Measurements from ENCODE around the gene SHC3. TPM values are rescaled to one million over a fixed set of nuclear protein-coding genes. Genes with fewer than 3 reads are reported as not detected.
A peak's percentile ranks its signal among the peaks of the same experiment; 100 is the strongest.
"Not testable (repeated sequence)": the region's sequence is repeated elsewhere in the genome, so short reads cannot be mapped to it uniquely, and the experiment has no call there.

SHC3 gene
- total RNA-seq, 1 donor from 2014 or later: 17.7 TPM

DNA sequence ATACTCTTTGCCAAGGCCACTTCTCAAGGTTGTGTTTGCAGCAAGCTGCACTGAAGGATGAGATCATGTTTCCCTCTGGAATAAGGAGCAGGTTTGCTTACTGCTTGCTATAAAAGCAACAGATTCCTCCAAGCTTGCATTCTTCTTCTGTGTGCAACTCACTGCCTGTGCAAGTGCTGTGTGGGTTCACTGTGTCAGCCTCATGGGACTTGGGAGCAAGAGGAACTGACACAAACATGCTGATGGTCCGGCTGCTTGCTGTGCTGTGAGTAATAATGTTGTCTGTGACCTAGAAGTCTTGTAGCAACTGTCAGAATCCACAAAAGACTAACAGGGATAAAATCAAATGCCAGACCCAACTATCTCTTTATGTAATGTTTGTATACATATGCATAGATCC lies 33.6 kb upstream of the SHC3 start:
- no peak for DNase-seq (ENCODE audit: low read depth, low spot score)
- H3K4me3 Mint-ChIP-seq: no peak overlapping the region
- no peaks in the 10 kb centered on the region for H3K4me1 Mint-ChIP-seq
- TF ChIP-seq, protein P1, sequence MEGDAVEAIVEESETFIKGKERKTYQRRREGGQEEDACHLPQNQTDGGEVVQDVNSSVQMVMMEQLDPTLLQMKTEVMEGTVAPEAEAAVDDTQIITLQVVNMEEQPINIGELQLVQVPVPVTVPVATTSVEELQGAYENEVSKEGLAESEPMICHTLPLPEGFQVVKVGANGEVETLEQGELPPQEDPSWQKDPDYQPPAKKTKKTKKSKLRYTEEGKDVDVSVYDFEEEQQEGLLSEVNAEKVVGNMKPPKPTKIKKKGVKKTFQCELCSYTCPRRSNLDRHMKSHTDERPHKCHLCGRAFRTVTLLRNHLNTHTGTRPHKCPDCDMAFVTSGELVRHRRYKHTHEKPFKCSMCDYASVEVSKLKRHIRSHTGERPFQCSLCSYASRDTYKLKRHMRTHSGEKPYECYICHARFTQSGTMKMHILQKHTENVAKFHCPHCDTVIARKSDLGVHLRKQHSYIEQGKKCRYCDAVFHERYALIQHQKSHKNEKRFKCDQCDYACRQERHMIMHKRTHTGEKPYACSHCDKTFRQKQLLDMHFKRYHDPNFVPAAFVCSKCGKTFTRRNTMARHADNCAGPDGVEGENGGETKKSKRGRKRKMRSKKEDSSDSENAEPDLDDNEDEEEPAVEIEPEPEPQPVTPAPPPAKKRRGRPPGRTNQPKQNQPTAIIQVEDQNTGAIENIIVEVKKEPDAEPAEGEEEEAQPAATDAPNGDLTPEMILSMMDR (conservative IDR thresholded peaks at IDR 0.05): no peak
- peaks cover 2% of the 10 kb centered on the region for H3K36me3 Mint-ChIP-seq (ENCODE audit: low read depth)
- H3K27ac Mint-ChIP-seq (ENCODE audit: unreplicated experiment): no peak overlapping the region
- H3K9me3 Mint-ChIP-seq: peaks cover 3% of the 10 kb centered on the region
- H3K27me3 Mint-ChIP-seq (ENCODE audit: low read depth): no peaks in the 10 kb centered on the region

DNA sequence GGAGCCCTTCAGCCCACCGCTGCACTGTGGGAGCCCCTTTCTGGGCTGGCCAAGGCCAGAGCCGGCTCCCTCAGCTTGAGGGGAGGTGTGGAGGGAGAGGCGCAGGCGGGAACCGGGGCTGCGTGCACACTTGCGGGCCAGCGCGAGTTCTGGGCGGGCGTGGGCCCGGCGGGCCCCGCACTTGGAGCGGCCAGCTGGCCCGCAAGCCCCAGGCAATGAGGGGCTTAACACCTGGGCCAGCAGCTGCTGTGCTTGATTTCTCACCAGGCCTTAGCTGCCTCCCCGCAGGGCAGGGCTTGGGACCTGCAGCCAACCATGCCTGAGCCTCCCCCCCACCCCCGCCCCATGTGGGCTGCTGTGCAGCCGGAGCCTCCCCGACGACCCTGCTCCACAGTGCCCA lies 30.7 kb upstream of the SHC3 start:
- DNase-seq (ENCODE audit: low read depth, low spot score); H3K9me3 Mint-ChIP-seq; H3K4me3 Mint-ChIP-seq; H3K36me3 Mint-ChIP-seq (ENCODE audit: low read depth); H3K4me1 Mint-ChIP-seq; H3K27ac Mint-ChIP-seq (ENCODE audit: unreplicated experiment); H3K27me3 Mint-ChIP-seq (ENCODE audit: low read depth): not testable (repeated sequence)

DNA sequence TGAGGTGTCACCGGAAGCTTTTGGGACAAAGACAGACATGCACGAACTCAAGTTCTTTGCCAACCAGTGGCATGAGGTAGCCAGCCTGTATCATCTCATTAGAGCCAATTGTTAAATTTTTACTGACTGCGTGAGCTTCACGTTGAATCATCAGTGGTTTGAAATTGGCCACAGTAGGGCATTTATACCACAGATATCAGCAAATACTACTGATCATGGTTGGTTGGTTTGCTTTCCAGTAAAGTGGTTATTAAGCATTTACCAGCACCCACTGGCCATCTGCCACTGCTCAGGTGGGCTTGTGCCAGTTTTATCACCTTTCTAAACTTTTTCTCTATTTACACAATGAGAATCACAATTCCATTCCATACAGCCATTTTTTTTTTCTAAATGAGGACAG lies 28.4 kb upstream of the SHC3 start:
- TF ChIP-seq, protein P1 (conservative IDR thresholded peaks at IDR 0.05): no peak
- Mint-ChIP-seq H3K27ac (ENCODE audit: unreplicated experiment) (no peak overlapping the region), H3K36me3 (ENCODE audit: low read depth) (peaks cover 2% of the 10 kb centered on the region), H3K4me1 (peaks cover 9% of the 10 kb centered on the region), H3K9me3 (no peaks in the 10 kb centered on the region), H3K27me3 (ENCODE audit: low read depth) (no peaks in the 10 kb centered on the region), H3K4me3 (no peak overlapping the region)
- no peak for DNase-seq (ENCODE audit: low read depth, low spot score)

DNA sequence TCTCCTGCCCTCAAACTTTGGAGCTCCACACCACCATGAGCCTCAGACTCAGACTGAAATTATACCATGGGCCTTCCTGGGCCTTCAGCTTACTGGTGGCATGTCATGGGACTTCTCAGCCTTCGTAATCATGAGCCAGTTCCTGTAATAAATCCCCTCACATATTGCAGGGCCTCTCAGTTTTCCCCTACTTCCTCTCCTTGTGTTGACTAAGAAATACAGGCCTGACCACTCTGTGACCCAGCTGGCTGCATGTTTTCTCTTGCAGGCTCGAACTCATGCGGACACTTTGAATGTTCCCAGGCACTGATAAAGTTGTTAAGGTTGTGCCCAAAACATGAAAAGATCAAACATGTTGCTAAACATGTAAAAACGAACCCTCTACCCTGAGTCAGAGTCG lies 26.2 kb upstream of the SHC3 start:
- Mint-ChIP-seq H3K9me3 (peaks cover 5% of the 10 kb centered on the region), H3K36me3 (ENCODE audit: low read depth) (no peaks in the 10 kb centered on the region), H3K27ac (ENCODE audit: unreplicated experiment) (peak overlapping the region; percentile 92), H3K4me1 (peaks cover 9% of the 10 kb centered on the region), H3K4me3 (no peak overlapping the region), H3K27me3 (ENCODE audit: low read depth) (no peaks in the 10 kb centered on the region)
- DNase-seq (ENCODE audit: low read depth, low spot score): no peak
- TF ChIP-seq, protein P1 (conservative IDR thresholded peaks at IDR 0.05): no peak

DNA sequence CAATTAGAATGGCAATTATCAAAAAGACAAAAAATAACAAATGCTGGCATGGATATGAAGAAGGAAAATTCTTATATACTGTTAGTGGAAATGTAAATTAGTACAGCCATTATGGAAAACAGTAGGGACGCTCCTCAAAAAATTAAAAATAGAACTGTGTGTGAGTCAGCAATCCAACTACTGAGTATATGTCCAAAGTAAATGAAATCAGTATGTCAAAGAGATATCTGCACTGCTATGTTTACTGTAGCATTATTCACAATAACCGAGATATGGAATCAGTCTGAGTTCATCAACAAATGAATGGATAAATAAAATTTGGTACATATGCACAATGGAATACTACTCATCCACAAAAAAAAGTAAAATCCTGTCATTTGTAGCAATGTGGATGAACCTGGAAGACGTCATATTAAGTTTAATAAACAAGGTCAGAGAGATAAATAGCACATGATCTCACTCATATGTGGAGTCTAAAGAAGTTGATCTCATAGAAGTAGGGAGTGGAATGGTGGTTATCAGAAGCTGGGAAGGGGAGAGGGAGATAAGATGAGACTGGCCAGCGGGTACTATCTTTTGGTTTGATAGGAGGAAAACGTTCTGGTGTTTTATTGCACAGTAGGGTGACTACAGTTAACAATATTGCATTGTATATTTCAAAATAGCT lies 16.6 kb upstream of the SHC3 start:
- Mint-ChIP-seq H3K36me3 (ENCODE audit: low read depth) (peaks cover 3% of the 10 kb centered on the region), H3K4me3 (no peak overlapping the region), H3K4me1 (no peaks in the 10 kb centered on the region)

More for the DNA sequence above, 16.6 kb upstream of the SHC3 start:
- H3K27me3 Mint-ChIP-seq (ENCODE audit: low read depth): no peaks in the 10 kb centered on the region
- DNase-seq (ENCODE audit: low read depth, low spot score): no peak
- no peaks in the 10 kb centered on the region for H3K9me3 Mint-ChIP-seq
- TF ChIP-seq, protein P1 (conservative IDR thresholded peaks at IDR 0.05): no peak
- H3K27ac Mint-ChIP-seq (ENCODE audit: unreplicated experiment): no peak overlapping the region

Measured in neural crest cell (in vitro differentiated cells).